OCI-LY3 (cell line): ENCODE results near the gene GRAMD2A.

ENCODE experiments used
- H2AFZ ChIP-seq: fragments of 200-600, 300-600 bp; shearing (Covaris generic); 2 replicates; pipeline ENCODE4 v1.6.0; 2014; ENCODE audit warnings: antibody characterized with exemption, low read depth, low read length
- H3K27ac ChIP-seq: fragments of 200-600, 300-600 bp; sonication (generic); 2 replicates; pipeline ENCODE4 v1.5.1; 2014; ENCODE audit warnings: mild to moderate bottlenecking, low read length, moderate library complexity, mixed read lengths
- H3K27me3 ChIP-seq: fragments of 200-600, 300-600 bp; sonication (generic); 2 replicates; pipeline ENCODE4 v1.6.1; 2014; ENCODE audit warnings: low read depth, low read length, mixed read lengths
- H3K36me3 ChIP-seq: fragments of 200-600, 300-600 bp; sonication (generic); replicated peaks from 2 replicates; pipeline ENCODE3; 2014; ENCODE audit warnings: low read depth, low read length, mixed read lengths
- H3K4me1 ChIP-seq: fragments of 300-600, 200-600 bp; sonication (generic); 2 replicates; pipeline ENCODE4 v1.6.1; 2014; ENCODE audit warnings: low read length, mixed read lengths
- H3K4me2 ChIP-seq: fragments of 200-600, 300-600 bp; sonication (generic); 2 replicates; pipeline ENCODE4 v1.6.1; 2014; ENCODE audit warnings: low read length, mixed read lengths
- H3K4me3 ChIP-seq: fragments of 300-600, 200-600 bp; sonication (generic); 2 replicates; pipeline ENCODE4 v1.5.1; 2014; ENCODE audit warnings: antibody characterized with exemption, mild to moderate bottlenecking, low read length, moderate library complexity
- H3K79me2 ChIP-seq: fragments of 300-600, 200-600 bp; shearing (Covaris generic); 2 replicates; pipeline ENCODE4 v1.6.1; 2014; ENCODE audit warnings: mild to moderate bottlenecking, low read length, mixed read lengths
- H3K9ac ChIP-seq: fragments of 300-600, 200-600 bp; shearing (Covaris generic); 2 replicates; pipeline ENCODE4 v1.6.0; 2014; ENCODE audit warnings: mild to moderate bottlenecking, low read length, moderate library complexity
- H3K9me3 ChIP-seq: fragments of 200-600, 300-600 bp; shearing (Covaris generic); 2 replicates; pipeline ENCODE4 v1.6.1; 2014; ENCODE audit warnings: low read length, mixed read lengths; ENCODE audit not compliant: insufficient read depth
- H4K20me1 ChIP-seq: fragments of 200-600, 300-600 bp; sonication (generic); 2 replicates; pipeline ENCODE4 v1.6.1; 2016; ENCODE audit warnings: low read length, mixed read lengths; ENCODE audit not compliant: insufficient read depth
- CTCF ChIP-seq: fragments of 200-600, 300-600 bp; sonication (generic); IDR thresholded peaks from 2 replicates; pipeline ENCODE4 v1.5.1; 2014; ENCODE audit warnings: antibody characterized with exemption, low read length, low read depth
- EZH2phosphoT487 ChIP-seq: fragments of 200-600 bp; shearing (Covaris generic); IDR thresholded peaks from 2 replicates; pipeline ENCODE4 v1.6.1; 2018; ENCODE audit warnings: antibody characterized with exemption, mixed run types, low read depth

The GRAMD2A gene

GRCh38 chr15:72131922-72132321 is 65.7 kb downstream of the GRAMD2A start:
- Histone ChIP-seq H3K9me3 (no peaks in the 10 kb centered on the region), H3K36me3 (no peaks in the 10 kb centered on the region), H4K20me1 (no peaks in the 10 kb centered on the region), H3K79me2 (no peaks in the 10 kb centered on the region), H3K4me1 (peaks cover 13% of the 10 kb centered on the region), H3K4me2 (peak overlapping the region; percentile 2), H3K4me3 (no peak overlapping the region), H3K9ac (no peak overlapping the region), H3K27me3 (no peaks in the 10 kb centered on the region), H2AFZ (no peak overlapping the region), H3K27ac (no peak overlapping the region)
- TF ChIP-seq CTCF: no peak
- no peak for TF ChIP-seq EZH2phosphoT487

DNA sequence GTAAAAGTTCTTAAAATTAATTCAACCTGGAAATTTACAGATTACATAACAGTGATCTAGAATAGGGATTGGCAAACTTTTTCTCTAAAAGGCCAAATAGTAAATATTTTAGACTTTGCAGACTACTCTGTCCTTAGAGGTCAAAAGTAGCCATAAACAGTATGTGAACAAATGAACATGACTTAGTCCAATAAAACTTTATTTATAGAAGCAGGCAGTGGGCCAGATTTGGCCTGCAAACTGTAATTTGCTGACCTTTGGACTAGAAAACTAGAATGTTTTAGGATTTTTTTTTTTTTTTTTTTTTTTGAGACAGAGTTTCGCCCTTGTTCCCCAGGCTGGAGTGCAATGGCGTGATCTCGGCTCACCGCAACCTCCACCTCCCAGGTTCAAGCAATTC is 67.3 kb downstream of the GRAMD2A start:
- H3K4me2 ChIP-seq: no peak overlapping the region

GRCh38 chr15:72128359-72128758 is 69.2 kb downstream of the GRAMD2A start:
- no peaks in the 10 kb centered on the region for H3K36me3 ChIP-seq
- no peak overlapping the region for H2AFZ ChIP-seq
- H3K9me3 ChIP-seq: no peaks in the 10 kb centered on the region
- TF ChIP-seq CTCF: no peak
- H3K4me1 ChIP-seq: peaks cover 12% of the 10 kb centered on the region
- H3K4me3 ChIP-seq: no peak overlapping the region
- no peak overlapping the region for H3K9ac ChIP-seq
- no peak overlapping the region for H3K4me2 ChIP-seq
- H3K79me2 ChIP-seq: no peaks in the 10 kb centered on the region
- no peaks in the 10 kb centered on the region for H3K27me3 ChIP-seq
- no peak overlapping the region for H3K27ac ChIP-seq
- no peaks in the 10 kb centered on the region for H4K20me1 ChIP-seq

More for the DNA sequence above, 67.3 kb downstream of the GRAMD2A start:
- H3K79me2 ChIP-seq: no peaks in the 10 kb centered on the region
- no peak for TF ChIP-seq EZH2phosphoT487
- TF ChIP-seq CTCF: no peak
- H2AFZ ChIP-seq: no peak overlapping the region
- no peak overlapping the region for H3K9ac ChIP-seq
- no peaks in the 10 kb centered on the region for H3K27me3 ChIP-seq
- no peaks in the 10 kb centered on the region for H3K36me3 ChIP-seq
- peaks cover 13% of the 10 kb centered on the region for H3K4me1 ChIP-seq
- no peak overlapping the region for H3K27ac ChIP-seq
- no peak overlapping the region for H3K4me3 ChIP-seq
- no peaks in the 10 kb centered on the region for H4K20me1 ChIP-seq
- no peaks in the 10 kb centered on the region for H3K9me3 ChIP-seq

DNA sequence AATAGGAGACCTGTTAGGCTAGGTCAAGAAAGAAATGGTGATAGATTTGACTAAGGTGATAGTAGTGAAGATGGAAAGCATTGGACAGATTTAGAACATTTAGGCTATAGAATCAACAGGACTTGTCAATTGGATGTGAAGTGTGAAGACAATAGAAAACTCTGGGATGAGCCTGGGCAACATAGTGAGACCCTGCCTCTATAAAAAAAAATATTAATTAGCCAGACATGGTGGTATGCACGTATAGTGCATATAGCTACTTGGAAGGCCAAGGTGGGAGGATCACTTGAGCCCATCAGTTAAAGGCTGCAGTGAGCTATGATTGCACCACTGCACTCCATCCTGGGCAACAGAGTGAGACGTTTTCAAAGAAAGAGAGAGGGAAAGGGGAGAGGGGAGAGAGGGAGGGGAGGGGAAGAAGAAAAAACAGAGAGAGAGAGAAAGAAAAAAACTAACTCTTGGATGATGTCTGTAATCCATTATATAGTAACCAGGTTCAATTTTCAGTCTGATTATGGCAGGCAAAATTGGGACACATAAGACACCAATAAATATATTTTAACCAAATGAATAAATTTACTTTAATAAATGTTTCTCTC is 69.8 kb downstream of the GRAMD2A start:
- Histone ChIP-seq H4K20me1 (no peaks in the 10 kb centered on the region), H2AFZ (no peak overlapping the region), H3K9me3 (no peaks in the 10 kb centered on the region), H3K27me3 (no peaks in the 10 kb centered on the region), H3K4me1 (peaks cover 10% of the 10 kb centered on the region), H3K4me2 (no peak overlapping the region), H3K9ac (no peak overlapping the region), H3K4me3 (no peak overlapping the region), H3K36me3 (no peaks in the 10 kb centered on the region), H3K27ac (no peak overlapping the region), H3K79me2 (no peaks in the 10 kb centered on the region)
- TF ChIP-seq CTCF: no peak
- no peak for TF ChIP-seq EZH2phosphoT487
